ENCODE results near the gene ATP2B2. TPM values are rescaled to one million over a fixed set of nuclear protein-coding genes. Genes with fewer than 3 reads are reported as not detected.

Gene ATP2B2
- total and polyA plus RNA-seq, 2 of the 8 experiments (the other 6 are each of a cell fraction or from before 2014, with no cell fraction given) = 0.14 to 1.2 TPM

DNA sequence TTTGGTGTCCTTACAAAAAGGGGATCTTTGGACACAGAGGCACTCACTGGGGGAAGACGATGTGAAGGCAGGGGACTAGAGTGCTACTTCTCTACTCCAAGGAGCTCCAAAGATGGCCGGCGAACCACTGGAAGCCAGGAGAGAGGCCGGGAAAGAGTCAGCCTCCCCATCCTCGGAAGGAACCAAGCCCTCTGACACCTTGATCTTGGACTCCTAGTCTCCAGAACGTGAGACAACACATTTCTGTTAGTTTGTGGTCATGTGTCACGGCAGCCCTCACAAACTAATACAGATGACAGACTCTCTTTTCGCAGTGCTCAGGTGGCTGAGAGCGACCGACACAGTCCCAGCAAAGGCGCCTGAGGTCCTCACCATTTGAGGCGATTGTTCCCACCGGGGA, 24.4 kb upstream of the ATP2B2 start:
- H3K14ac ChIP-seq (ENCODE audit: insufficient read length) = no peak overlapping the region
- no peak overlapping the region for H3K23ac ChIP-seq (ENCODE audit: insufficient read length)
- no peak overlapping the region for H3K9ac ChIP-seq (replicated peaks in 1 of 4; ENCODE audit: extremely low read depth in 1 of 4, low read depth in 3 of 4, low read length in 3 of 4)
- no peak overlapping the region for H3K4me2 ChIP-seq (ENCODE audit: insufficient read depth in 1 of 2, low read depth in 2 of 2, low read length in 2 of 2)
- TF ChIP-seq PHF8 (conservative IDR thresholded peaks at IDR 0.05; ENCODE audit: low read depth, low read length) (no peak), MAX (IDR thresholded peaks at IDR 0.05) (no peak), GABPA (IDR thresholded peaks at IDR 0.05; ENCODE audit: borderline replicate concordance, insufficient read depth, low read length) (no peak), BCL11A (IDR thresholded peaks at IDR 0.05; ENCODE audit: low read depth in 2 of 2, low read length in 2 of 2) (no peak), KDM4A (IDR thresholded peaks at IDR 0.05; ENCODE audit: low read depth, low read length, severe bottlenecking) (no peak), SIX5 (IDR thresholded peaks at IDR 0.05; ENCODE audit: low read depth, low read length) (no peak), TEAD4 (IDR thresholded peaks at IDR 0.05; ENCODE audit: low read depth, low read length) (no peak), GTF2F1 (IDR thresholded peaks at IDR 0.05; ENCODE audit: borderline replicate concordance, low read depth, low read length) (no peak), BACH1 (IDR thresholded peaks at IDR 0.05; ENCODE audit: low read length) (no peak), ZNF274 (IDR thresholded peaks at IDR 0.05; ENCODE audit: borderline replicate concordance, extremely low read depth, low read length) (no peak)
- H3K9me3 ChIP-seq (ENCODE audit: insufficient read depth in 2 of 2, low read depth in 1 of 2, low read length in 1 of 2) = no peaks in the 10 kb centered on the region
- no peak overlapping the region for H2BK12ac ChIP-seq (ENCODE audit: low read depth, low read length)
- H3K4ac ChIP-seq (replicated peaks; ENCODE audit: insufficient read length, low read depth, low read length) = no peak overlapping the region
- no peak overlapping the region for H2AK5ac ChIP-seq (ENCODE audit: low read depth, low read length)
- POLR2A ChIA-PET (ENCODE audit: partially characterized antibody) = no interaction called here
- no peaks in the 10 kb centered on the region for H3K79me2 ChIP-seq (ENCODE audit: control insufficient read depth in 1 of 2, insufficient read depth in 2 of 2, low read length in 2 of 2)
- no peak overlapping the region for H4K8ac ChIP-seq (ENCODE audit: extremely low read depth, insufficient read depth, low read length)
- no peaks in the 10 kb centered on the region for H3K36me3 ChIP-seq (ENCODE audit: control insufficient read depth in 2 of 4, insufficient read depth in 4 of 4, low read length in 3 of 4)
- no peaks in the 10 kb centered on the region for H3K4me1 ChIP-seq (replicated peaks in 1 of 4; ENCODE audit: control insufficient read depth in 3 of 4, insufficient read depth in 4 of 4, low read length in 3 of 4)
- H3K56ac ChIP-seq (replicated peaks; ENCODE audit: insufficient read length, low read depth, low read length) = no peak overlapping the region
- no peak overlapping the region for H2BK20ac ChIP-seq (ENCODE audit: low read length)
- no peak overlapping the region for H4K91ac ChIP-seq (replicated peaks; ENCODE audit: insufficient read length, low read length)
- no peak overlapping the region for H3K18ac ChIP-seq (ENCODE audit: extremely low read depth, low read length)
- H4K5ac ChIP-seq (ENCODE audit: insufficient read length, low read depth, low read length) = no peak overlapping the region
- no peak overlapping the region for H3K4me3 ChIP-seq (ENCODE audit: extremely low read depth in 1 of 4, insufficient read depth in 2 of 4, low read depth in 3 of 4, low read length in 4 of 4)
- CTCF ChIA-PET (ENCODE audit: partially characterized antibody) = interaction anchor here (0.9 to 1.6 kb wide), 4 partner anchors 11 to 180 kb away, joined by 3 read pairs; no protein-coding TSS in a partner anchor
- DNase-seq (ENCODE audit: low read depth in 1 of 2, low spot score in 2 of 2) = no peak
- H3K79me1 ChIP-seq (ENCODE audit: low read depth, low read length) = no peaks in the 10 kb centered on the region
- H4K20me1 ChIP-seq (replicated peaks in 1 of 2; ENCODE audit: control insufficient read depth in 1 of 2, insufficient read depth in 2 of 2, low read length in 2 of 2) = no peaks in the 10 kb centered on the region
- 96% methylated on average over 13 of the region's 13 CpGs; no CpG with 5 or more reads in 1 of the 2 experiments for WGBS, 2 experiments (ENCODE audit: extremely low coverage in 1 of 2, insufficient coverage in 1 of 2, insufficient read length in 1 of 2, insufficient replicate concordance in 2 of 2, low coverage in 1 of 2, low lambda C conversion rate in 2 of 2, missing lambda C conversion rate in 1 of 2)
- no peak overlapping the region for H2BK5ac ChIP-seq (ENCODE audit: low read depth, low read length)
- FAIRE-seq = no peak
- H3K23me2 ChIP-seq (ENCODE audit: low read depth, low read length) = no peaks in the 10 kb centered on the region
- H2BK120ac ChIP-seq (replicated peaks; ENCODE audit: low read depth, low read length) = no peak overlapping the region
- no peaks in the 10 kb centered on the region for H3K27me3 ChIP-seq (replicated peaks in 1 of 4; ENCODE audit: control insufficient read depth in 3 of 4, extremely low read depth in 1 of 4, insufficient read depth in 3 of 4, low read length in 3 of 4)
- no peak overlapping the region for H2BK15ac ChIP-seq (ENCODE audit: low read length)
- H2AFZ ChIP-seq (ENCODE audit: low read length) = no peak overlapping the region
- H3K27ac ChIP-seq (ENCODE audit: low read depth, low read length) = no peak overlapping the region

Data from H1 (cell line).